ENCODE results near the gene NLK. TPM values are rescaled to one million over a fixed set of nuclear protein-coding genes. Genes with fewer than 3 reads are reported as not detected.

NLK gene
- total and polyA plus RNA-seq, 2 donors (not counting 1 experiment from before 2014, with no cell fraction given), result 12.7 to 24.8 TPM

DNA sequence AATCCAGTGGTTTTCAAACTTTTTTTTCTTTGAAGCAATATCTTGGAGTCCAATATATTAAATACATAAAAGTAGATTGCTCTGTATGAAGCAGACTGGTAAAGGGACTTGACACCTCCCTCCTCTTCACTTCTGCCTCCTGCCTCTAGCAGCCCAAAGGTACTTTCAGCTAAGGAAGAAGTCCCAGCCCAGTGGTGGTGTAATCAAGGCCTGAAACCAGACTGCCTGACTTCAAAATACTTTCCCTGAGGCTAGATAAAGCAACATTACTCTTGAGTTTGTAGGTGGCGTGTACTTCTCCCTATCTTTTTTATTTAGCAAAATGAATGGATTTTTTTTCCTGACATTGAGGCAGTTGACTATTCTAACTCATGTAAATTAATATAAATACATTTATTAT is 154.2 kb downstream of the NLK start:
- Histone ChIP-seq H3K4me2 (replicated peaks; ENCODE audit: low read depth, low read length, poor library complexity, severe bottlenecking) (no peak overlapping the region), H3K9me3 (ENCODE audit: control extremely low read depth in 1 of 3, control insufficient read depth in 2 of 3, insufficient read depth in 1 of 3, low read length in 2 of 3) (no peaks in the 10 kb centered on the region), H3K27me3 (replicated peaks in 1 of 4; ENCODE audit: control extremely low read depth in 1 of 4, control insufficient read depth in 3 of 4, insufficient read depth in 4 of 4, low read length in 3 of 4) (no peaks in the 10 kb centered on the region), H3K4me3 (ENCODE audit: control extremely low read depth in 1 of 5, extremely low read depth in 1 of 5, insufficient read depth in 1 of 5, low read depth in 2 of 5, low read length in 4 of 5) (no peak overlapping the region), H3K9ac (ENCODE audit: low read length) (no peak overlapping the region), H2AFZ (ENCODE audit: insufficient read depth, low read depth, low read length, poor library complexity, severe bottlenecking) (no peak overlapping the region), H3K79me2 (ENCODE audit: control insufficient read depth, insufficient read depth, low read length) (no peaks in the 10 kb centered on the region), H3K36me3 (replicated peaks in 1 of 2; ENCODE audit: control extremely low read depth in 1 of 2, control insufficient read depth in 1 of 2, extremely low read depth in 1 of 2, insufficient read depth in 2 of 2, low read length in 1 of 2) (peaks cover 7 to 18% of the 10 kb centered on the region in 2 experiments), H4K20me1 (ENCODE audit: control insufficient read depth, insufficient read depth, low read length, poor library complexity, severe bottlenecking) (no peaks in the 10 kb centered on the region), H3K4me1 (ENCODE audit: control insufficient read depth in 2 of 2, insufficient read depth in 2 of 2, low read length in 2 of 2) (peaks cover 4% of the 10 kb centered on the region in 2 donors), H3K27ac (ENCODE audit: low read length in 2 of 2) (no peak overlapping the region)
- WGBS (ENCODE audit: insufficient coverage), result no CpG with 5 or more reads among the region's 1 CpG
- Mint-ChIP-seq H3K27me3 (no peaks in the 10 kb centered on the region), H3K9me3 (ENCODE audit: insufficient read depth) (no peaks in the 10 kb centered on the region), H3K27ac (no peak overlapping the region), H3K4me3 (no peak overlapping the region), H3K4me1 (peaks cover 10% of the 10 kb centered on the region)
- no peak for TF ChIP-seq EZH2 (IDR thresholded peaks at IDR 0.05; ENCODE audit: borderline replicate concordance, insufficient read depth, low read depth, low read length, poor library complexity, severe bottlenecking)
- TF ChIP-seq, protein P1, sequence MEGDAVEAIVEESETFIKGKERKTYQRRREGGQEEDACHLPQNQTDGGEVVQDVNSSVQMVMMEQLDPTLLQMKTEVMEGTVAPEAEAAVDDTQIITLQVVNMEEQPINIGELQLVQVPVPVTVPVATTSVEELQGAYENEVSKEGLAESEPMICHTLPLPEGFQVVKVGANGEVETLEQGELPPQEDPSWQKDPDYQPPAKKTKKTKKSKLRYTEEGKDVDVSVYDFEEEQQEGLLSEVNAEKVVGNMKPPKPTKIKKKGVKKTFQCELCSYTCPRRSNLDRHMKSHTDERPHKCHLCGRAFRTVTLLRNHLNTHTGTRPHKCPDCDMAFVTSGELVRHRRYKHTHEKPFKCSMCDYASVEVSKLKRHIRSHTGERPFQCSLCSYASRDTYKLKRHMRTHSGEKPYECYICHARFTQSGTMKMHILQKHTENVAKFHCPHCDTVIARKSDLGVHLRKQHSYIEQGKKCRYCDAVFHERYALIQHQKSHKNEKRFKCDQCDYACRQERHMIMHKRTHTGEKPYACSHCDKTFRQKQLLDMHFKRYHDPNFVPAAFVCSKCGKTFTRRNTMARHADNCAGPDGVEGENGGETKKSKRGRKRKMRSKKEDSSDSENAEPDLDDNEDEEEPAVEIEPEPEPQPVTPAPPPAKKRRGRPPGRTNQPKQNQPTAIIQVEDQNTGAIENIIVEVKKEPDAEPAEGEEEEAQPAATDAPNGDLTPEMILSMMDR (IDR thresholded peaks at IDR 0.05), result no peak
- ChIA-PET POLR2A (no interaction called here), CTCF (no interaction called here)
- DNase-seq (no peak), ATAC-seq (ENCODE audit: low read depth) (no peak)
- intact Hi-C loops (cut with micrococcal nuclease), result no loop called here

GRCh38 chr17:28199115-28199514 is 156.6 kb downstream of the NLK start:
- no peak for TF ChIP-seq EZH2 (IDR thresholded peaks at IDR 0.05; ENCODE audit: borderline replicate concordance, insufficient read depth, low read depth, low read length, poor library complexity, severe bottlenecking)
- TF ChIP-seq, protein P1 (IDR thresholded peaks at IDR 0.05), result no peak
- H3K79me2 ChIP-seq (ENCODE audit: control insufficient read depth, insufficient read depth, low read length), result no peaks in the 10 kb centered on the region
- H3K27me3 Mint-ChIP-seq, result no peaks in the 10 kb centered on the region
- DNase-seq (no peak), ATAC-seq (ENCODE audit: low read depth) (no peak)
- H3K27ac ChIP-seq (ENCODE audit: low read length in 2 of 2), result no peak overlapping the region
- WGBS (ENCODE audit: insufficient coverage), result 93% methylated on average over 3 of the region's 6 CpGs
- ChIA-PET CTCF (no interaction called here), POLR2A (no interaction called here)
- intact Hi-C loops (cut with micrococcal nuclease), result no loop called here
- peaks cover 0 to 13% of the 10 kb centered on the region in 2 experiments for H3K36me3 ChIP-seq (replicated peaks in 1 of 2; ENCODE audit: control extremely low read depth in 1 of 2, control insufficient read depth in 1 of 2, extremely low read depth in 1 of 2, insufficient read depth in 2 of 2, low read length in 1 of 2)
- no peak overlapping the region for H3K4me2 ChIP-seq (replicated peaks; ENCODE audit: low read depth, low read length, poor library complexity, severe bottlenecking)
- no peak overlapping the region for H3K27ac Mint-ChIP-seq
- H3K4me3 ChIP-seq (ENCODE audit: control extremely low read depth in 1 of 5, extremely low read depth in 1 of 5, insufficient read depth in 1 of 5, low read depth in 2 of 5, low read length in 4 of 5), result no peak overlapping the region
- H3K27me3 ChIP-seq (replicated peaks in 1 of 4; ENCODE audit: control extremely low read depth in 1 of 4, control insufficient read depth in 3 of 4, insufficient read depth in 4 of 4, low read length in 3 of 4), result no peaks in the 10 kb centered on the region
- no peaks in the 10 kb centered on the region for H3K4me1 ChIP-seq (ENCODE audit: control insufficient read depth in 2 of 2, insufficient read depth in 2 of 2, low read length in 2 of 2)
- H3K9me3 Mint-ChIP-seq (ENCODE audit: insufficient read depth), result no peaks in the 10 kb centered on the region
- no peaks in the 10 kb centered on the region for H4K20me1 ChIP-seq (ENCODE audit: control insufficient read depth, insufficient read depth, low read length, poor library complexity, severe bottlenecking)
- no peak overlapping the region for H3K9ac ChIP-seq (ENCODE audit: low read length)
- no peaks in the 10 kb centered on the region for H3K4me1 Mint-ChIP-seq
- H2AFZ ChIP-seq (ENCODE audit: insufficient read depth, low read depth, low read length, poor library complexity, severe bottlenecking), result no peak overlapping the region
- H3K4me3 Mint-ChIP-seq, result no peak overlapping the region
- no peaks in the 10 kb centered on the region for H3K9me3 ChIP-seq (ENCODE audit: control extremely low read depth in 1 of 3, control insufficient read depth in 2 of 3, insufficient read depth in 1 of 3, low read length in 2 of 3)

Data from B cell (primary cell).